ENCODE measurements around the gene SLC37A4. TPM values are rescaled to one million over a fixed set of nuclear protein-coding genes. Genes with fewer than 3 reads are reported as not detected.

SLC37A4 gene
- polyA plus RNA-seq, 2 of the 4 experiments (the other 2 are of a cell fraction), result 15.5 to 21.2 TPM

DNA sequence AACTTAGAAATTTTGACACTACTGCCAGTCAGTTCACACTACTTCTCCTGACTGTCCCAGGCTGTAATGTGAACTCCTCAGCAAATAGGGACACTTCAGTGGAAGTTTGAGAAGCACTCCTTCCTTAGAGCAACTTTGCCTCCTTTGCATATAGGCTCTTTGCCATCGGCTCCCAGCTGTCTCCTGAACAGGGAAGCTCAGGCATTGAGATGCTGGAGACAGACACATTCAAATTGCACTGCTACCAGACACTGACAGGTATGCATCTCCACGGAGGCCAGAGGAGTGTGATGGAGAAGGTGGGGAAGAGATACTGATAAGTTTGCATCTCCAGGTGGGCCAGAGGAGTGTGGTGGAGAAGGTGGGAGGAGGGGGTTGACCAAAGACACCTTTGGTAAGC lies 10.7 kb downstream of the SLC37A4 start:
- POLR2A ChIA-PET, result no interaction called here
- FAIRE-seq (no peak), DNase-seq (ENCODE audit: low read depth in 1 of 2, low spot score in 1 of 2) (no peak), ATAC-seq (no peak)
- H3K4me3 ChIP-seq, result peak overlapping the region; percentile 72
- peaks cover 44% of the 10 kb centered on the region for H3K4me1 ChIP-seq
- no peak overlapping the region for H3K27ac ChIP-seq
- peak overlapping the region; percentile 83 for H3K4me2 ChIP-seq
- CTCF ChIA-PET, result no interaction called here
- H3K9me3 ChIP-seq, result no peaks in the 10 kb centered on the region
- WGBS (ENCODE audit: missing lambda C conversion rate), result 82% methylated on average over 2 of the region's 2 CpGs
- TF ChIP-seq, protein P1, sequence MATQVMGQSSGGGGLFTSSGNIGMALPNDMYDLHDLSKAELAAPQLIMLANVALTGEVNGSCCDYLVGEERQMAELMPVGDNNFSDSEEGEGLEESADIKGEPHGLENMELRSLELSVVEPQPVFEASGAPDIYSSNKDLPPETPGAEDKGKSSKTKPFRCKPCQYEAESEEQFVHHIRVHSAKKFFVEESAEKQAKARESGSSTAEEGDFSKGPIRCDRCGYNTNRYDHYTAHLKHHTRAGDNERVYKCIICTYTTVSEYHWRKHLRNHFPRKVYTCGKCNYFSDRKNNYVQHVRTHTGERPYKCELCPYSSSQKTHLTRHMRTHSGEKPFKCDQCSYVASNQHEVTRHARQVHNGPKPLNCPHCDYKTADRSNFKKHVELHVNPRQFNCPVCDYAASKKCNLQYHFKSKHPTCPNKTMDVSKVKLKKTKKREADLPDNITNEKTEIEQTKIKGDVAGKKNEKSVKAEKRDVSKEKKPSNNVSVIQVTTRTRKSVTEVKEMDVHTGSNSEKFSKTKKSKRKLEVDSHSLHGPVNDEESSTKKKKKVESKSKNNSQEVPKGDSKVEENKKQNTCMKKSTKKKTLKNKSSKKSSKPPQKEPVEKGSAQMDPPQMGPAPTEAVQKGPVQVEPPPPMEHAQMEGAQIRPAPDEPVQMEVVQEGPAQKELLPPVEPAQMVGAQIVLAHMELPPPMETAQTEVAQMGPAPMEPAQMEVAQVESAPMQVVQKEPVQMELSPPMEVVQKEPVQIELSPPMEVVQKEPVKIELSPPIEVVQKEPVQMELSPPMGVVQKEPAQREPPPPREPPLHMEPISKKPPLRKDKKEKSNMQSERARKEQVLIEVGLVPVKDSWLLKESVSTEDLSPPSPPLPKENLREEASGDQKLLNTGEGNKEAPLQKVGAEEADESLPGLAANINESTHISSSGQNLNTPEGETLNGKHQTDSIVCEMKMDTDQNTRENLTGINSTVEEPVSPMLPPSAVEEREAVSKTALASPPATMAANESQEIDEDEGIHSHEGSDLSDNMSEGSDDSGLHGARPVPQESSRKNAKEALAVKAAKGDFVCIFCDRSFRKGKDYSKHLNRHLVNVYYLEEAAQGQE (IDR thresholded peaks at IDR 0.05), result no peak
- TF ChIP-seq ZC3H11A (IDR thresholded peaks at IDR 0.05) (no peak), HOXB13 (CRISPR knock-in tag; IDR thresholded peaks at IDR 0.05; ENCODE audit: low read depth) (no peak), SMC3 (IDR thresholded peaks at IDR 0.05) (no peak), RNF2 (IDR thresholded peaks at IDR 0.05; ENCODE audit: borderline replicate concordance, low read depth) (no peak), JUNB (IDR thresholded peaks at IDR 0.05) (no peak), FOSB (CRISPR knock-in tag; IDR thresholded peaks at IDR 0.05) (no peak), KDM5A (IDR thresholded peaks at IDR 0.05) (no peak), MYC (IDR thresholded peaks at IDR 0.05; ENCODE audit: borderline replicate concordance, low read length) (no peak), CHD2 (IDR thresholded peaks at IDR 0.05; ENCODE audit: low read length, partially characterized antibody) (no peak), EHMT2 (IDR thresholded peaks at IDR 0.05; ENCODE audit: low read depth) (no peak)
- TF ChIP-seq, protein P2, sequence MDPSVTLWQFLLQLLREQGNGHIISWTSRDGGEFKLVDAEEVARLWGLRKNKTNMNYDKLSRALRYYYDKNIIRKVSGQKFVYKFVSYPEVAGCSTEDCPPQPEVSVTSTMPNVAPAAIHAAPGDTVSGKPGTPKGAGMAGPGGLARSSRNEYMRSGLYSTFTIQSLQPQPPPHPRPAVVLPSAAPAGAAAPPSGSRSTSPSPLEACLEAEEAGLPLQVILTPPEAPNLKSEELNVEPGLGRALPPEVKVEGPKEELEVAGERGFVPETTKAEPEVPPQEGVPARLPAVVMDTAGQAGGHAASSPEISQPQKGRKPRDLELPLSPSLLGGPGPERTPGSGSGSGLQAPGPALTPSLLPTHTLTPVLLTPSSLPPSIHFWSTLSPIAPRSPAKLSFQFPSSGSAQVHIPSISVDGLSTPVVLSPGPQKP (IDR thresholded peaks at IDR 0.05; ENCODE audit: low read depth, low read length), result no peak
- TF ChIP-seq, protein P3, sequence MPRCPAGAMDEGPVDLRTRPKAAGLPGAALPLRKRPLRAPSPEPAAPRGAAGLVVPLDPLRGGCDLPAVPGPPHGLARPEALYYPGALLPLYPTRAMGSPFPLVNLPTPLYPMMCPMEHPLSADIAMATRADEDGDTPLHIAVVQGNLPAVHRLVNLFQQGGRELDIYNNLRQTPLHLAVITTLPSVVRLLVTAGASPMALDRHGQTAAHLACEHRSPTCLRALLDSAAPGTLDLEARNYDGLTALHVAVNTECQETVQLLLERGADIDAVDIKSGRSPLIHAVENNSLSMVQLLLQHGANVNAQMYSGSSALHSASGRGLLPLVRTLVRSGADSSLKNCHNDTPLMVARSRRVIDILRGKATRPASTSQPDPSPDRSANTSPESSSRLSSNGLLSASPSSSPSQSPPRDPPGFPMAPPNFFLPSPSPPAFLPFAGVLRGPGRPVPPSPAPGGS (IDR thresholded peaks at IDR 0.05), result no peak
- TF ChIP-seq, protein P4, sequence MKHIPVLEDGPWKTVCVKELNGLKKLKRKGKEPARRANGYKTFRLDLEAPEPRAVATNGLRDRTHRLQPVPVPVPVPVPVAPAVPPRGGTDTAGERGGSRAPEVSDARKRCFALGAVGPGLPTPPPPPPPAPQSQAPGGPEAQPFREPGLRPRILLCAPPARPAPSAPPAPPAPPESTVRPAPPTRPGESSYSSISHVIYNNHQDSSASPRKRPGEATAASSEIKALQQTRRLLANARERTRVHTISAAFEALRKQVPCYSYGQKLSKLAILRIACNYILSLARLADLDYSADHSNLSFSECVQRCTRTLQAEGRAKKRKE (CRISPR knock-in tag; IDR thresholded peaks at IDR 0.05; ENCODE audit: low read depth), result no peak

DNA sequence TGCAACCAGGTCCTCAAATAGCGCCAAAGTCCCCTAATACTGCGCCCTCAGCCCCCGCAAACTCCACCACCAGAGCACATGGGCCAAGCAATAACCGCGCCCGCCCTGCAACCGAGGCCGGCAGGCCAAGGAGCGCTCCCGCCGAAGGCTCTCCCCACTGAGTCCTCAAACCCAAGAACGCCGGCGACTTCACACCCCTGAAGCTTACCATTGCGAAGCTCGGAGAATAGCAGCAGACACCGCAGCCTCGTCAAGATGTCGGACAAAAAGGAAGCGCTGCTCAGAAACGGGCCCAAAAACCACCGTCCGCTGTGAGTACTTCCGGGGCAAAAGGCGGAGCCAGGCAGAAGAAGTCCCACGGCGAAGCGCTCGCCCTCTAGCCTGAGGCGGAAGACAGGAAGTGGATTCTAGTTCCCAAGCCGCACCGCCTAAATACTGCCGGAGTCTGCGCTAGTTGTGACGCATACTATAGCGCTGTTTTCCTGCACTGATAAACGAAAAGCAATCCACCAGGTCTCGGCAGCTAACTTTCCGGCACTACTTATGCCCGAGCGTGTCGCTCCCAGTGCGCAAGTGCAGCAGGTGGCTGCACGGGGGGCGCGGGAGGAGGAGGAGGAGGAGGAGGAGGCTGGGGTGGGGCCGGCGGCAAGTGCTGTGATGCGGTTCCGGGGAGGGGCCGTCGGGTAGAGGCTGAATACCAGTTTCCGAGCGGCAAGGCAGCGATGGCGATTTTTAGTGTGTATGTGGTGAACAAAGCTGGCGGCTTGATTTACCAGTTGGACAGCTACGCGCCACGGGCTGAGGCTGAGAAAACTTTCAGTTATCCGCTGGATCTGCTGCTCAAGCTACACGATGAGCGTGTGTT lies 12.4 kb downstream of the SLC37A4 start, which contains the start of the genes RPS25 and TRAPPC4:
Gene RPS25 (minus strand): TSS at position 270 of the 865 bp plus-strand sequence. CDS start 59 bp downstream, at position 211.
Gene TRAPPC4 (plus strand): TSS at position 693 of the 865 bp plus-strand sequence. CDS start 30 bp downstream, at position 723.
- FAIRE-seq (no peak), DNase-seq (ENCODE audit: low read depth in 1 of 2, low spot score in 1 of 2) (peak; percentile 84 to 95), ATAC-seq (peak; percentile 94 to 97)
- ChIA-PET POLR2A (interaction anchor here (0.7 to 1.9 kb wide), 3 partner anchors 9 to 47 kb away, joined by 3 to 10 read pairs (median 4); partner anchors contain the start of gene CENATAC), CTCF (interaction anchor here (0.8 to 1.8 kb wide), 3 partner anchors 13 to 322 kb away, joined by 3 to 6 read pairs (median 4); partner anchors contain the start of gene SLC37A4)
- H3K27ac ChIP-seq, result peak within 1 kb of the TSS; percentile 95 to 97
- H3K9me3 ChIP-seq, result no peaks in the 10 kb centered on the region
- H3K4me1 ChIP-seq, result peaks cover 40% of the 10 kb centered on the region
- peak within 1 kb of the TSS; percentile 72 for H3K4me3 ChIP-seq
- under 1% methylated on average over 25 of the region's 63 CpGs for WGBS (ENCODE audit: missing lambda C conversion rate)
- peak within 1 kb of the TSS; percentile 85 for H3K4me2 ChIP-seq
- TF ChIP-seq, protein P1 (IDR thresholded peaks at IDR 0.05), result no peak
- TF ChIP-seq, protein P4 (CRISPR knock-in tag; IDR thresholded peaks at IDR 0.05; ENCODE audit: low read depth), result no peak
- TF ChIP-seq GATA3 (IDR thresholded peaks at IDR 0.05; ENCODE audit: borderline replicate concordance) (peak; percentile 17; the same call in 1 of the 2 replicates), RFX5 (IDR thresholded peaks at IDR 0.05) (no peak), RARB (CRISPR knock-in tag; IDR thresholded peaks at IDR 0.05) (no peak), HEYL (CRISPR knock-in tag; IDR thresholded peaks at IDR 0.05) (no peak), HOXB13 (CRISPR knock-in tag; IDR thresholded peaks at IDR 0.05; ENCODE audit: low read depth) (no peak)
- TF ChIP-seq, protein P2 (IDR thresholded peaks at IDR 0.05; ENCODE audit: low read depth, low read length), result no peak
- TF ChIP-seq, protein P5, sequence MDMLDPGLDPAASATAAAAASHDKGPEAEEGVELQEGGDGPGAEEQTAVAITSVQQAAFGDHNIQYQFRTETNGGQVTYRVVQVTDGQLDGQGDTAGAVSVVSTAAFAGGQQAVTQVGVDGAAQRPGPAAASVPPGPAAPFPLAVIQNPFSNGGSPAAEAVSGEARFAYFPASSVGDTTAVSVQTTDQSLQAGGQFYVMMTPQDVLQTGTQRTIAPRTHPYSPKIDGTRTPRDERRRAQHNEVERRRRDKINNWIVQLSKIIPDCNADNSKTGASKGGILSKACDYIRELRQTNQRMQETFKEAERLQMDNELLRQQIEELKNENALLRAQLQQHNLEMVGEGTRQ (IDR thresholded peaks at IDR 0.05), result no peak

Measured in A549 (cell line).